Kidney (tissue), 14 donors: ENCODE measurements around the gene TACC2. TPM values are rescaled to one million over a fixed set of nuclear protein-coding genes. Genes with fewer than 3 reads are reported as not detected.

ENCODE experiments used
- DNase-seq, 5 donors: peaks; one replicate each; pipeline ENCODE4 v3.0.0-alpha.2; 2013 to 2020
- FAIRE-seq: peaks from 2 replicates; lab custom pipeline; 2012; peaks lifted over from hg19 to GRCh38; lab: Jason Lieb, UNC
- H3K27ac ChIP-seq, 2 donors: one replicate each; pipeline ENCODE4 v1.7.0; 2013; ENCODE audit warnings: low read depth in 2 of 2, low read length in 2 of 2, inconsistent platforms in 1 of 2
- H3K27me3 ChIP-seq: one replicate; pipeline ENCODE4 v1.7.1; 2013; ENCODE audit warnings: low read length, inconsistent platforms; ENCODE audit not compliant: control insufficient read depth, insufficient read depth
- H3K36me3 ChIP-seq, 3 donors: one replicate each; pipeline versions ENCODE4 v1.7.0 to v1.7.1; 2013; ENCODE audit warnings: low read length in 3 of 3, control low read depth in 1 of 3, inconsistent platforms in 1 of 3; ENCODE audit not compliant: insufficient read depth in 3 of 3, control insufficient read depth in 2 of 3
- H3K4me1 ChIP-seq, 3 donors: one replicate each; pipeline versions ENCODE4 v1.7.0 to v1.7.1; 2013; ENCODE audit warnings: low read length in 3 of 3, inconsistent platforms in 1 of 3, low read depth in 1 of 3; ENCODE audit not compliant: control insufficient read depth in 2 of 3, insufficient read depth in 2 of 3
- H3K4me3 ChIP-seq, 3 donors: one replicate each; pipeline versions ENCODE4 v1.7.0 to v1.8.1; 2013; ENCODE audit warnings: low read length in 3 of 3, control low read depth in 1 of 3, inconsistent platforms in 1 of 3
- H3K9ac ChIP-seq, 3 donors: one replicate each; pipeline versions ENCODE4 v1.7.0 to v1.7.1; 2013; ENCODE audit warnings: low read length in 3 of 3, control low read depth in 1 of 3, inconsistent platforms in 1 of 3
- H3K9me3 ChIP-seq, 3 donors: one replicate each; pipeline versions ENCODE4 v1.7.0 to v1.7.1; 2013; ENCODE audit warnings: low read length in 3 of 3, control low read depth in 1 of 3, inconsistent platforms in 1 of 3; ENCODE audit not compliant: control insufficient read depth in 2 of 3, insufficient read depth in 1 of 3
- intact Hi-C: fragments of 100-400 bp; cut with DNase I; formaldehyde crosslinking; loops from one replicate; pipeline ENCODE4 v1.11.1; 2022
- polyA plus RNA-seq: library from polyadenylated mRNA; stranded (reverse); fragments of 350-450 nt; fragmentation: Illumina TruSeq; extraction: RNeasy Lipid Tissue Mini Kit (QIAGEN cat#74804); gene quantifications from one replicate; pipeline ENCODE4 v1.2.3, GENCODE V29; 2014; ENCODE audit warnings: low read depth, low replicate concordance; ENCODE audit not compliant: insufficient read depth
- total RNA-seq: library from RNA; stranded (reverse); fragmentation: NEBNext Ultra II Directional; extraction: Animal tissue kit (Norgen Biotek cat#: 25700); gene quantifications from one replicate; pipeline ENCODE4 v1.2.1, GENCODE V29; 2021
- TF ChIP-seq, protein P1 (sequence below): IDR thresholded peaks from 3 replicates; pipeline ENCODE4 v1.5.1; 2012; ENCODE audit warnings: mild to moderate bottlenecking, moderate library complexity, borderline replicate concordance; ENCODE audit not compliant: insufficient read depth; ENCODE audit errors: extremely low read depth
- donor health status: control.
- donor health status: control.
- donor health status: control.
- donor health status: control.
- donor health status: control.
- donor health status: DM: yes; HTN: yes; CAD: no.
- donor health status: Normal renal cell carcinoma (clear cell type).

The TACC2 gene
- total and polyA plus RNA-seq, 2 donors from 2014 or later, result 36.4 to 81.0 TPM

- Histone ChIP-seq H3K9ac (no peak overlapping the region), H3K4me1 (peaks cover 0 to 9% (median 9%) of the 10 kb centered on the region in 3 donors), H3K27ac (no peak overlapping the region), H3K9me3 (no peaks in the 10 kb centered on the region), H3K4me3 (no peak overlapping the region), H3K36me3 (peaks cover 0 to 2% (median 0%) of the 10 kb centered on the region in 3 donors), H3K27me3 (no peaks in the 10 kb centered on the region)
- intact Hi-C loops, result no loop called here
- TF ChIP-seq, protein P1, sequence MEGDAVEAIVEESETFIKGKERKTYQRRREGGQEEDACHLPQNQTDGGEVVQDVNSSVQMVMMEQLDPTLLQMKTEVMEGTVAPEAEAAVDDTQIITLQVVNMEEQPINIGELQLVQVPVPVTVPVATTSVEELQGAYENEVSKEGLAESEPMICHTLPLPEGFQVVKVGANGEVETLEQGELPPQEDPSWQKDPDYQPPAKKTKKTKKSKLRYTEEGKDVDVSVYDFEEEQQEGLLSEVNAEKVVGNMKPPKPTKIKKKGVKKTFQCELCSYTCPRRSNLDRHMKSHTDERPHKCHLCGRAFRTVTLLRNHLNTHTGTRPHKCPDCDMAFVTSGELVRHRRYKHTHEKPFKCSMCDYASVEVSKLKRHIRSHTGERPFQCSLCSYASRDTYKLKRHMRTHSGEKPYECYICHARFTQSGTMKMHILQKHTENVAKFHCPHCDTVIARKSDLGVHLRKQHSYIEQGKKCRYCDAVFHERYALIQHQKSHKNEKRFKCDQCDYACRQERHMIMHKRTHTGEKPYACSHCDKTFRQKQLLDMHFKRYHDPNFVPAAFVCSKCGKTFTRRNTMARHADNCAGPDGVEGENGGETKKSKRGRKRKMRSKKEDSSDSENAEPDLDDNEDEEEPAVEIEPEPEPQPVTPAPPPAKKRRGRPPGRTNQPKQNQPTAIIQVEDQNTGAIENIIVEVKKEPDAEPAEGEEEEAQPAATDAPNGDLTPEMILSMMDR, result no peak
- peak in 1 of 5 donors; percentile 22 for DNase-seq
- FAIRE-seq, result no peak
These were observed 146.5 kb downstream of the TACC2 start for GRCh38 chr10:122135251-122136025.

DNA sequence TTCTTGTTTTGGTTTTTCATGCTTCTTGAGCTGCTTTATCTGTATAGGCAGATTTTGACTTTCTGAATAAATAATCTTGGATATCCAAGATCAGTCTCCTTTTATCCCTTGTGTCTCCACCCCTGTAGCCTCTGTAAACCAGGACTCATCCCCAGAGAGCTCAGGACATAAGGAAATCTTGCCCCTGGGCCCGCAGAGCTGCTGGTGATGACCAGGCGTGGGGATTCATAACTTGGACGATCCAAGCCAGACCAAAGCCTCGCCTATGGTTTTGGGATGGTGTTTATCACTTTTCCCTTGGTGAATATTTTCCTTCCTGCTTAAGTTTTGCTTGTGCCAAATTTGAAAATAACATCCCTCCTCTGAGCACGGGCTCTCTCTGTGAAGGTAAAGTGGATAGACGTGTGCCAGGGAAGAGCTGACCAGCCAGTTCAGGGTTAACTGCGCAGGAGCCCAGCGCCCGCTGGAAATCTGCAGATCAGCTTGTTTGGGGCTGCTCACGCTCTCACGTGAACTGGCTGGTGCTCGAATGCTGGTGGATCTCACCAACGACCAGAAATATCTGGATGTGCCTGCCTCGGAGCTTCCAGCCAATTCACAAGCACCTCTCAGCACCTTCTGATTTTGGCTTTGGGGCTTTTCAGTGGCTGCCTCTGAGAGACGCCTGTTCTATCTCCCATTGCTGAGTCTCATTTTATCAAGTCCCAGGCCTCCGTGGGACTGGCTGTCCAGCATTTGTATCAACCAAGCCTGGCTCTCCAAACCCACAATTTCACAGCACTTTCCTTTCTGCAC lies 150.1 kb downstream of the TACC2 start:
- peak overlapping the region in 1 of 3 donors; percentile 48 for H3K9ac ChIP-seq
- no peaks in the 10 kb centered on the region for H3K9me3 ChIP-seq
- FAIRE-seq (no peak), DNase-seq (peak in 1 of 5 donors; percentile 64)
- peak overlapping the region; percentile 40 to 81 for H3K27ac ChIP-seq
- TF ChIP-seq, protein P1, result no peak
- intact Hi-C loops, result no loop called here
- no peak overlapping the region for H3K4me3 ChIP-seq
- H3K27me3 ChIP-seq, result no peaks in the 10 kb centered on the region
- H3K4me1 ChIP-seq, result peaks cover 0 to 35% (median 25%) of the 10 kb centered on the region in 3 donors
- H3K36me3 ChIP-seq, result peaks cover 0 to 2% (median 0%) of the 10 kb centered on the region in 3 donors

- peaks cover 0 to 38% (median 29%) of the 10 kb centered on the region in 3 donors for H3K4me1 ChIP-seq
- no peak overlapping the region for H3K4me3 ChIP-seq
- FAIRE-seq (no peak), DNase-seq (peak in 1 of 5 donors; percentile 51)
- TF ChIP-seq, protein P1, result no peak
- intact Hi-C loops, result no loop called here
- no peaks in the 10 kb centered on the region for H3K9me3 ChIP-seq
- H3K9ac ChIP-seq, result peak overlapping the region in 1 of 3 donors; percentile 48
- peak overlapping the region; percentile 40 to 81 for H3K27ac ChIP-seq
- H3K36me3 ChIP-seq, result peaks cover 0 to 2% (median 0%) of the 10 kb centered on the region in 3 donors
- H3K27me3 ChIP-seq, result no peaks in the 10 kb centered on the region
These were observed 150.7 kb downstream of the TACC2 start for GRCh38 chr10:122139627-122140170.
